Thyroid gland (tissue), 4 donors: ENCODE data around the gene ALPL.
"Not testable (repeated sequence)": the region's sequence is repeated elsewhere in the genome, so short reads cannot be mapped to it uniquely, and the experiment has no call there.

Experiments used
- POLR2A ChIP-seq, 2 donors: fragments of 450-650 bp; IDR thresholded peaks; one replicate each; pipeline ENCODE4 v1.6.1; 2017; ENCODE audit warnings: antibody characterized with exemption in 2 of 2, mild to moderate bottlenecking in 2 of 2, moderate library complexity in 1 of 2
- TF ChIP-seq, protein P1 (sequence below), 6 experiments: fragments of 200-600 bp in 3 of 6; fragments of 450-650 bp in 3 of 6; sonication (generic) in 3 of 6; IDR thresholded peaks; one replicate each; pipeline ENCODE4 v1.5.1; 2016 to 2019; ENCODE audit warnings: antibody characterized with exemption in 6 of 6, mild to moderate bottlenecking in 2 of 6, inconsistent platforms in 1 of 6, moderate library complexity in 1 of 6

DNA sequence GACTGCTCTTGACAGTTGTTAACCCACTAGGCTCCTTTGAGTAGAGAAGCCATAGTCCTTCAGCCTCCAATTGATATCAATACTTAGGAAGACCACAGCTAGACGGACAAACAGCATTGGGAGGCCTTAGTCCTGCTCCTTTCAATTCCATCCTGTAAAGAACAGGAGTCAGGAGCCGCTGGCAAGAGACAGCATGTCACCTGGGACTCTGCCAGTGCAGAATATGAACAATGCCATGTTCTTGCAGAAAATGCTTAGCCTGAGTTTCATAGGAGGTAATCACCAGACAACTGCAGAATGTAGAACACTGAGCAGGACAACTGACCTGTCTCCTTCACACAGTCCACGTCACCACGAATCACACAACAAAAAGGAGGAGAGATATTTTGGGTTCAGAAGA lies 25.3 kb upstream of the ALPL start:
- TF ChIP-seq, protein P1, sequence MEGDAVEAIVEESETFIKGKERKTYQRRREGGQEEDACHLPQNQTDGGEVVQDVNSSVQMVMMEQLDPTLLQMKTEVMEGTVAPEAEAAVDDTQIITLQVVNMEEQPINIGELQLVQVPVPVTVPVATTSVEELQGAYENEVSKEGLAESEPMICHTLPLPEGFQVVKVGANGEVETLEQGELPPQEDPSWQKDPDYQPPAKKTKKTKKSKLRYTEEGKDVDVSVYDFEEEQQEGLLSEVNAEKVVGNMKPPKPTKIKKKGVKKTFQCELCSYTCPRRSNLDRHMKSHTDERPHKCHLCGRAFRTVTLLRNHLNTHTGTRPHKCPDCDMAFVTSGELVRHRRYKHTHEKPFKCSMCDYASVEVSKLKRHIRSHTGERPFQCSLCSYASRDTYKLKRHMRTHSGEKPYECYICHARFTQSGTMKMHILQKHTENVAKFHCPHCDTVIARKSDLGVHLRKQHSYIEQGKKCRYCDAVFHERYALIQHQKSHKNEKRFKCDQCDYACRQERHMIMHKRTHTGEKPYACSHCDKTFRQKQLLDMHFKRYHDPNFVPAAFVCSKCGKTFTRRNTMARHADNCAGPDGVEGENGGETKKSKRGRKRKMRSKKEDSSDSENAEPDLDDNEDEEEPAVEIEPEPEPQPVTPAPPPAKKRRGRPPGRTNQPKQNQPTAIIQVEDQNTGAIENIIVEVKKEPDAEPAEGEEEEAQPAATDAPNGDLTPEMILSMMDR (IDR thresholded peaks at IDR 0.05), result not testable (repeated sequence)
- TF ChIP-seq POLR2A (IDR thresholded peaks at IDR 0.05), result not testable (repeated sequence)
